Nephron progenitor cell (in vitro differentiated cells): ENCODE data around the gene PAK4.

Source experiments
- DNase-seq: peaks from one replicate; pipeline ENCODE4 v3.0.0; 2021
- H3K27ac Mint-ChIP-seq: 2 replicates; pipeline ENCODE4 v1.8.0; 2021; ENCODE audit warnings: mild to moderate bottlenecking, moderate library complexity, mixed read lengths
- H3K27me3 Mint-ChIP-seq: 2 replicates; pipeline ENCODE4 v1.8.0; 2021; ENCODE audit warnings: mild to moderate bottlenecking, low read depth, mixed read lengths; ENCODE audit not compliant: poor library complexity
- H3K36me3 Mint-ChIP-seq: 2 replicates; pipeline ENCODE4 v1.8.0; 2021; ENCODE audit warnings: low read depth, mixed read lengths
- H3K4me1 Mint-ChIP-seq: 2 replicates; pipeline ENCODE4 v1.8.0; 2021; ENCODE audit warnings: mixed read lengths
- H3K4me3 Mint-ChIP-seq: 2 replicates; pipeline ENCODE4 v1.8.0; 2021; ENCODE audit warnings: mild to moderate bottlenecking, moderate library complexity, mixed read lengths
- H3K9me3 Mint-ChIP-seq: 2 replicates; pipeline ENCODE4 v1.8.0; 2021; ENCODE audit warnings: mild to moderate bottlenecking, moderate library complexity, mixed read lengths
- CTCF ChIP-seq: fragments of 200-600 bp; sonication (generic); IDR thresholded peaks from 2 replicates; pipeline ENCODE4 v1.5.0; 2021; ENCODE audit warnings: antibody characterized with exemption

Gene PAK4

DNA sequence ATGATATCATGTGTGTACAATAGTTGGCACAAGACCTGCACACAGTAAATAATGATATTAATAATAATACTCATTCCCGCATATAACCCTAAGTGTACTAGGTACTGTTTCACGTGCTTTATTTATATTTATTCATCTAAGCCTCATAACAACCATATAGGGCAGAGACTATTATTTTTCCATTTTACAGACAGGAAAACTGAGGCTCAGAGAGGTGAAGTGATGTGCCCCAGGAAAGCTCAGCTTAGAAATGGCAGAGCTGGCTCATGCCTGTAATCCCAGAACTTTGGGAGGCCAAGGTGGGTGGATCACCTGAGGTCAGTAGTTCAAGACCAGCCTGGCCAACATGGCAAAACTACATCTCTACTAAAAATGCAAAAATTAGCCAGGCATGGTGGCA, 27.9 kb upstream of the PAK4 start:
- Mint-ChIP-seq H3K27ac (no peak overlapping the region), H3K27me3 (peaks cover 36% of the 10 kb centered on the region), H3K36me3 (no peaks in the 10 kb centered on the region), H3K4me1 (no peaks in the 10 kb centered on the region), H3K4me3 (no peak overlapping the region), H3K9me3 (peaks cover 12% of the 10 kb centered on the region)
- DNase-seq = no peak
- TF ChIP-seq CTCF = no peak

- H3K9me3 Mint-ChIP-seq = peaks cover 12% of the 10 kb centered on the region
- H3K4me3 Mint-ChIP-seq = no peak overlapping the region
- no peak for DNase-seq
- no peaks in the 10 kb centered on the region for H3K4me1 Mint-ChIP-seq
- no peaks in the 10 kb centered on the region for H3K36me3 Mint-ChIP-seq
- no peak for TF ChIP-seq CTCF
- no peak overlapping the region for H3K27ac Mint-ChIP-seq
- peaks cover 34% of the 10 kb centered on the region for H3K27me3 Mint-ChIP-seq
Measured at GRCh38 chr19:39098365-39099269, 27.0 kb upstream of the PAK4 start.

DNA sequence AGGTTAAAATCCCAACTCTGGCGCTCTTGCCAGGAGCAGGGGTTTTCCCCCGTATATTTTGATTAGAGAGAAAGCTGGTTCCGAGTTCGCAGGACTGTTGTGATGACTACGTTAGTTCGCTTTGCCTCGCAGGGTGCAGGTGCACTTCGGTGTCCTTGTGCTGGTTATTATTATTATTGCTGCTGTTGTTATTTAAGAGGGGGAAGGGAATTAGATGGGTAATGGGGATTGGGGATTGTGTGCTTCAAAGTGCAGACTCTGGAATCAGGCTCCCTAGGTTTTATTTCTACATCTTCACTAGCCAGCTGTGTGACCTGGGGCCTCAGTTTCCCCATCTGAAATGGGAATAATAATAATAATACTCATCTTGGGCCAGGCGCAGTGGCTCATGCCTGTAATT, 26.2 kb upstream of the PAK4 start:
- no peak for TF ChIP-seq CTCF
- peaks cover 12% of the 10 kb centered on the region for H3K9me3 Mint-ChIP-seq
- H3K36me3 Mint-ChIP-seq = no peaks in the 10 kb centered on the region
- no peak for DNase-seq
- peaks cover 32% of the 10 kb centered on the region for H3K27me3 Mint-ChIP-seq
- no peak overlapping the region for H3K4me3 Mint-ChIP-seq
- no peaks in the 10 kb centered on the region for H3K4me1 Mint-ChIP-seq
- no peak overlapping the region for H3K27ac Mint-ChIP-seq

- Mint-ChIP-seq H3K27me3 (peaks cover 35% of the 10 kb centered on the region), H3K9me3 (peaks cover 6% of the 10 kb centered on the region), H3K4me3 (no peak overlapping the region), H3K36me3 (no peaks in the 10 kb centered on the region), H3K27ac (no peak overlapping the region), H3K4me1 (no peaks in the 10 kb centered on the region)
- no peak for DNase-seq
- no peak for TF ChIP-seq CTCF
Measured at GRCh38 chr19:39100500-39101166, 25.0 kb upstream of the PAK4 start.

DNA sequence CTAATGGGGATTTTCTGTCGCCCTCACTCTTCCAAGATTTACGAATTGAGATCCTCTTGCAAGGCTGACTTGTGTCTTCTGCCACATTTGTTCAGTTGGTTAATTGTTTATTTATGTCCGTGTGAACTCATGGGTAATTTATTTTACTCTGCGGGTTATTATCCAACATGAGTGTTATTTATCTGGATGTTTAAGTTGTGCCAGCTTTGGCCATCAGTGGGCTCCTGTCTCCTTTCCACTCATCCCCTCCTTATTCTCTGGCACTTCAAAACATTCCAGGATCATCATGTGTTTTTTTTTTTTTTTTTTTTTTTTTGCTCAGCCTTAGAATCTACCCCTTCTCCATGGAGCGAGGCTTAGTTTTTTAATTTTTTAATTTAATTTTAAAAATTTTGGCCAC, 22.4 kb upstream of the PAK4 start:
- no peak for TF ChIP-seq CTCF
- Mint-ChIP-seq H3K4me3 (no peak overlapping the region), H3K27ac (no peak overlapping the region), H3K27me3 (peaks cover 32% of the 10 kb centered on the region), H3K4me1 (no peaks in the 10 kb centered on the region), H3K36me3 (no peaks in the 10 kb centered on the region), H3K9me3 (no peaks in the 10 kb centered on the region)
- no peak for DNase-seq
